ENCODE results near the gene MZT2B. TPM values are rescaled to one million over a fixed set of nuclear protein-coding genes. Genes with fewer than 3 reads are reported as not detected.
"Not testable (repeated sequence)": the region's sequence is repeated elsewhere in the genome, so short reads cannot be mapped to it uniquely, and the experiment has no call there.

MZT2B gene
- total RNA-seq, 1 experiment from 2014 or later, result 245 TPM

- DNase-seq (ENCODE audit: low read depth), result not testable (repeated sequence)
Measured at GRCh38 chr2:130202518-130202917, 20.5 kb downstream of the MZT2B start.

- DNase-seq (ENCODE audit: low read depth), result not testable (repeated sequence)
Measured at GRCh38 chr2:130203150-130203549, 21.1 kb downstream of the MZT2B start.

DNA sequence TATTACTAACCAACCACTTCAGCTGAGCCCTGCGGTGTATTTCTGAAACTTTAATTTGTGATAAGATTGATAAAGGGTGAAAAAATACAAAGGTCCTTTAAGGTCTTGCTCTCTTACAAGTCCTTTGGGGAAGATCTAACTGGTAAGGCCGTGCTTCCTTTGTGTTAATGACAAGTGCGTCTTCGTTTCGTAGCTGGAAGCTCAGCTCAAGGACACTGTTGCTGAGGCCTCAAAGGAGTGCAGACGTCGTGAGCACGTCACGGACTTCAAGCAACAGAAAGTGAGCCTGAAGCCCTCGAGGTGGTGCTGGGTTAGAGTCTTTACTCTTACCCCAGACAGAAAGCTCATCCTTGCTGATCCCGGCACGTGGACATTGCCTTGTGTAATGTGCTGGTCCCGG lies 25.0 kb downstream of the MZT2B start:
- DNase-seq (ENCODE audit: low read depth), result not testable (repeated sequence)

DNA sequence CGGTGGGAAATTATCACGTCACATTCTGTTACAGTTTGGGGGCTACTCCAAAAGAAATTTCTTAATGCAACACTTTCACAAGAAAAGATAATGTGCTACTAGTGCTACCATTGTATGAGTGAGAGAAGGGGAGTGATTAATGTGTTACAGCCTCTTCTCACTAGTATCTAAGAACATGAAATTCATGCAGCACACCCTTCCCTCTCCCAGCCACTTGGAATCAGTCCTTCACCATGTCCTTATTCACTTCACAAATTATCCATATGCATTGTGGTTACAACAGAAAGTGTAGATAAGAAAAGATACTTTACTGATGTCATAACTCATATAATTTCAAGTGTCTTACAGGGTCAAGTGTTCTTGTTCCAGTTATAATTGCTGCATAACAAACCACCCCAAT lies 37.1 kb downstream of the MZT2B start:
- DNase-seq (ENCODE audit: low read depth), result not testable (repeated sequence)

DNA sequence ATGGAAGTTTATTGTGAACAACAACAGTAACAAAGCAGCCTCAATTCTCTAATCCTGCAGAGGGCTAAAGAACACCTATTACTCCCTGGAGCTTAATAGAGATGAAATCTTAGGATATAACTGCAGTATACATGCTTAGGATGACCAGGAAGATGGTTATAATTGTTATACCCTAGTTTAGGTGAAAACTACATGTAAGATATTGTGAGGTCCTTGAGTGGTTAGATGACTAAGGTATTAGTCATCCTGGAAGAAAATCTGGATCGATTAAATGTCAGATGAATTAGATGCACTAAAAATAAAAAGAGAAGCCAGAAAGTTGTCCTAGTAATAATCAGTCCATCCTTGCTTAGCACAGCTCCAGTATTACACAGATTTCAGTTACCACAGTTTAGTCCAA lies 38.4 kb downstream of the MZT2B start:
- DNase-seq (ENCODE audit: low read depth), result not testable (repeated sequence)

DNA sequence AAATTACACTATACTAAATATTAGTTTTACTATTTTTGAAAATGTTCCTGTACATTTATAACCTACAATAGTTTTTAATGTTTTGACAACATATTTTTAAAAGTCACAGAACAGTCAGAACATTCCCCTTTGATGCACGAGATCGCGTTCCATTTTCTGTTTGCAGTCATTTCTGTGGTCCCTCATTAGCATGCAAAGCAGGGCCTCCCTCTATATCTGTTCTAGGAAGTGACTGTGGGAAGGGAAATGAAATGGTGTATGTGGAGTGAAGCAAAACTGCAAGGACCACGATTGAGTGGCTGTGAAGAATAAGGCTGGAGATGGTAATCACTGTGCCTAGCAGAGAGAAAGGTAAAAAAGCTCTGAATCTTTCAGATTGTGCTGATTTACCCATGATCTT lies 40.5 kb downstream of the MZT2B start:
- not testable (repeated sequence) for DNase-seq (ENCODE audit: low read depth)

DNA sequence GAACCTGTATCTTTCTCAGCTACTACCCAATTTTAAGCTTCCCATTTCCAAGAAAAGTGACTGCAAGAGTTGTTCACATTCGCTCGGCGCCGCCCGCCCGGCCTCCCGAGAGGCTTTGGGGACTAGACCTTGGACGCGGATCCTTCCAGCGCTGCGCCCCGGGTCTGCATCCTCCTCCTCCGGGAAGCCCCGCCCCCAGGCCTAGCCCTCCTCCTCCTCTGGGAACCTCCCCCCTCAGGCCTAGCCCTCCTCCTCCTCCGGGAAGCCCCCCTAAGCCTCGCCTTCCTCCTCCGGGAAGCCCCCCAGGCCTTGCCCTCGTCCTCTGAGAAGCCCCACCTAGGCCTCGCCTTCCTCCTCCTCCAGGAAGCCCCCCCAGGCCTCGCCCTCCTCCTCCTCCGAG lies 45.9 kb downstream of the MZT2B start:
- DNase-seq (ENCODE audit: low read depth), result not testable (repeated sequence)

- DNase-seq (ENCODE audit: low read depth), result not testable (repeated sequence)
Measured at GRCh38 chr2:130228467-130229160, 46.6 kb downstream of the MZT2B start.

DNA sequence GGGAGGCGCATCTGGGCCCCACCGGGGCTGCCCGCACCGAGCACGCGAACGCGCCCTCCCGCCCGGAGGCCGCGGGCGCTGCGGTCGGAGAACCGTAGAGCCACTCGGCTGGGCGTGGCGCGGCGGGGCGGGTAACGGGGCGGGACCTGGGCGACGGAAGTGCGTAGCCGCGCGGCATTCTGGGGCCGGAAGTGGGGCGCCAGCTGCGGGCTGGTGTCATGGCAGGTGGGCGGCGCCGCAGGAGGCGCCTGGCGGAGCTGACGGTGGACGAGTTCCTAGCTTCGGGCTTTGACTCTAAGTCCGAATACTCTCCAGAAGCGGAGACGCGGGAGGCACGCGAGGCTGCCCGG lies 47.1 kb downstream of the MZT2B start:
- not testable (repeated sequence) for DNase-seq (ENCODE audit: low read depth)

DNA sequence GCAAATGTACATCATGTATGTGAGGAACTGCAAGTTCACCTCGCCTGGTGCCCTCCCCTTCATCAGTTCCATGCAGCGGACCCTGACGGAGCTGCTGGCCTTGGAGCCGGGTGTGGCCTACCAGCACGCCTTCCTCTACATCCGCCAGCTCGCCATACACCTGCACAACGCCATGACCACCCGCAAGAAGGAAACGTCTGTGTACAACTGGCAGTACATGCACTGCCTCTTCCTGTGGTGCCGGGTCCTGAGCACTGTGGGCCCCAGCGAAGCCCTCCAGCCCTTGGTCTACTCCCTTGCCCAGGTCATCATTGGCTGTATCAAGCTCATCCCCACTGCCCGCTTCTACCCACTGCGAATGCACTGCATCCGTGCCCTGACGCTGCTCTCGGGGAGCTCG lies 48.3 kb downstream of the MZT2B start:
- DNase-seq (ENCODE audit: low read depth), result not testable (repeated sequence)

DNA sequence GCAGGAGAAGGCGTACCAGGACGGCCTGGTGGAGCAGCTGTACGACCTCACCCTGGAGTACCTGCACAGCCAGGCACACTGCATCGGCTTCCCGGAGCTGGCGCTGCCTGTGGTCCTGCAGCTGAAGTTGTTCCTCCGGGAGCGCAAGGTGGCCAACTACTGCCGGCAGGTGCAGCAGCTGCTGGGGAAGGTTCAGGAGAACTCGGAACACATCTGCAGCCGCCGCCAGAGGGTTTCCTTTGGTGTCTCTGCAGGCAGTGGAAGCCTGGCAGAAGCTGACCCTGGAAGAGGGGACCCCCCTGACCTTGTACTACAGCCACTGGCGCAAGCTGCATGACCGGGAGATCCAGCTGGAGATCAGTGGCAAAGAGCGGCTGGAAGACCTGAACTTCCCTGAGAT lies 48.8 kb downstream of the MZT2B start:
- DNase-seq (ENCODE audit: low read depth), result not testable (repeated sequence)

GRCh38 chr2:130231656-130232055 lies 49.6 kb downstream of the MZT2B start:
- no peak for DNase-seq (ENCODE audit: low read depth)

DNA sequence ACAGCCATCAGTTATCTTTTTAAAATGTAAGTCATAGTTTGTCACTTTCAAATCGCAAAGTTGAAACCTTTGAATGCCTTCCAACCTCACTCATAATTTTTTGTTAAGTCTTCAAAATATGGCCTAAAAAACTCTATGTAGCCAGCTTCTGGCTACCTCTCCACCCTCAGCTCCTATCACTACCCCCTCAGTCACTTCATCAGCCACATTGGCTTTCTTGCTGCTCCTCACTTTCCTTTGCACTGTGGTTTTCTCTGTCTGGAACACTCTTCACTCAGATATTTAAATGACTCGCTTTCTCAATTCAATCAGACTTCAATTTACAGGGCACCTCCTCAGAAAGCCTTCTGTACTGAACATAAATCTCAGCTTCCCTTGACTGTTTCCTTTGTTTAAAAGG lies 51.0 kb downstream of the MZT2B start:
- DNase-seq (ENCODE audit: low read depth), result not testable (repeated sequence)

DNA sequence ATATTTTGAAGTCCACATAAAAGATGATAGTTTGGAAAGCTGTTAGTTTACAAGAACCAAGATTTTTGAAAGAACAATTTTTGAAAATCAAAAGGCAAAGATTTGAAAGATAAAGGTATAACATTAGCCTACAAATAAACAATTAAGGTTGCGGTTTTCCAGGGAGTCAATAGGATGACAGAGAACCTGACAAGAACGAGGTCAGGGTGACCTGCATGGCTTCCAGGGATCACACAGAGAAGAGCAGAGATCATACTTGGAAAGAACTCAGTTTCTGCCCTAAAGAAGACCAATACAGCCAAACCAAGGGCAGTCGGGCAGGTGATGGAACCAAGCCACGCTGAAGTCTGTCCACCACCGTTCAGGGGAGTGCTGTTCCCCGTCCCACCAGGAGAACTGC lies 57.5 kb downstream of the MZT2B start:
- DNase-seq (ENCODE audit: low read depth), result not testable (repeated sequence)

Other genes with a start within 250 kb of the MZT2B start
- not detected in 2 replicates for gene RAB6C, start 202.6 kb upstream of the MZT2B start, total RNA-seq (2014; rRNA removed; shearing (Covaris generic))
- 5.3 and 7.7 TPM in 2 replicates for gene POTEF, start 53.0 kb upstream of the MZT2B start, total RNA-seq (2014; rRNA removed; shearing (Covaris generic))
- 0.85 and 1.2 TPM in 2 replicates for gene CCDC74B, start 37.1 kb upstream of the MZT2B start, total RNA-seq (2014; rRNA removed; shearing (Covaris generic))
- gene SMPD4, start 660 bp upstream of the MZT2B start, total RNA-seq (2014; rRNA removed; shearing (Covaris generic)), result 44.8 and 50.6 TPM in 2 replicates
- gene TUBA3E, start 16.2 kb downstream of the MZT2B start, total RNA-seq (2014; rRNA removed; shearing (Covaris generic)), result 11.1 and 14.6 TPM in 2 replicates
- gene IMP4, start 160.6 kb downstream of the MZT2B start, total RNA-seq (2014; rRNA removed; shearing (Covaris generic)), result 213 and 223 TPM in 2 replicates
- 13.5 and 20.3 TPM in 2 replicates for gene PTPN18, start 173.8 kb downstream of the MZT2B start, total RNA-seq (2014; rRNA removed; shearing (Covaris generic))